Osteoblast (primary cell): Measurements from ENCODE around the gene TTLL7. TPM values are rescaled to one million over a fixed set of nuclear protein-coding genes. Genes with fewer than 3 reads are reported as not detected.

Experiments used
- DNase-seq: peaks from one replicate; pipeline ENCODE4 v3.0.0; 2011; ENCODE audit warnings: low spot score, mixed read lengths; ENCODE audit not compliant: insufficient read length; ENCODE audit errors: missing footprints
- H2AFZ ChIP-seq: 2 replicates; pipeline ENCODE4 v1.6.0; 2011; ENCODE audit warnings: mild to moderate bottlenecking, low read length
- H3K27ac ChIP-seq: 2 replicates; pipeline ENCODE4 v1.5.1; 2011; ENCODE audit warnings: mild to moderate bottlenecking, low read depth, low read length, moderate library complexity
- H3K27me3 ChIP-seq: 2 replicates; pipeline ENCODE4 v1.6.0; 2012; ENCODE audit warnings: mild to moderate bottlenecking, control low read depth, inconsistent platforms, low read length, moderate library complexity; ENCODE audit not compliant: insufficient read depth
- H3K36me3 ChIP-seq: 2 replicates; pipeline ENCODE4 v1.5.1; 2011; ENCODE audit warnings: mild to moderate bottlenecking, low read length, control low read depth, moderate library complexity; ENCODE audit not compliant: insufficient read depth
- H3K4me1 ChIP-seq: 2 replicates; pipeline ENCODE4 v1.5.1; 2011; ENCODE audit warnings: mild to moderate bottlenecking, low read length, control low read depth, moderate library complexity; ENCODE audit not compliant: insufficient read depth
- H3K4me2 ChIP-seq: 2 replicates; pipeline ENCODE4 v1.6.0; 2011; ENCODE audit warnings: mild to moderate bottlenecking, low read length; ENCODE audit not compliant: insufficient read depth
- H3K4me3 ChIP-seq: fragments of 200-600 bp; sonication (generic); 3 replicates; pipeline ENCODE4 v1.5.1; 2012; ENCODE audit warnings: mild to moderate bottlenecking, low read length, inconsistent platforms; ENCODE audit not compliant: insufficient read depth
- H3K79me2 ChIP-seq: 2 replicates; pipeline ENCODE4 v1.6.0; 2012; ENCODE audit warnings: mild to moderate bottlenecking, low read length, control low read depth, inconsistent platforms; ENCODE audit not compliant: insufficient read depth
- H3K9me3 ChIP-seq: 2 replicates; pipeline ENCODE4 v1.5.1; 2011; ENCODE audit warnings: low read depth, low read length, control low read depth
- H4K20me1 ChIP-seq: 2 replicates; pipeline ENCODE4 v1.6.0; 2012; ENCODE audit warnings: mild to moderate bottlenecking, low read length, control low read depth; ENCODE audit not compliant: insufficient read depth
- total RNA-seq: library from RNA; depleted of rRNA; stranded (reverse); fragments of >200 nt; gene quantifications from 2 replicates; pipeline ENCODE4 v1.2.3, GENCODE V29; 2012
- TF ChIP-seq, protein P1 (sequence below): IDR thresholded peaks from 2 replicates; pipeline ENCODE4 v1.5.1; 2011; ENCODE audit warnings: mild to moderate bottlenecking, low read depth, low read length, moderate library complexity; ENCODE audit errors: extremely low read depth

TTLL7 gene, protein sequence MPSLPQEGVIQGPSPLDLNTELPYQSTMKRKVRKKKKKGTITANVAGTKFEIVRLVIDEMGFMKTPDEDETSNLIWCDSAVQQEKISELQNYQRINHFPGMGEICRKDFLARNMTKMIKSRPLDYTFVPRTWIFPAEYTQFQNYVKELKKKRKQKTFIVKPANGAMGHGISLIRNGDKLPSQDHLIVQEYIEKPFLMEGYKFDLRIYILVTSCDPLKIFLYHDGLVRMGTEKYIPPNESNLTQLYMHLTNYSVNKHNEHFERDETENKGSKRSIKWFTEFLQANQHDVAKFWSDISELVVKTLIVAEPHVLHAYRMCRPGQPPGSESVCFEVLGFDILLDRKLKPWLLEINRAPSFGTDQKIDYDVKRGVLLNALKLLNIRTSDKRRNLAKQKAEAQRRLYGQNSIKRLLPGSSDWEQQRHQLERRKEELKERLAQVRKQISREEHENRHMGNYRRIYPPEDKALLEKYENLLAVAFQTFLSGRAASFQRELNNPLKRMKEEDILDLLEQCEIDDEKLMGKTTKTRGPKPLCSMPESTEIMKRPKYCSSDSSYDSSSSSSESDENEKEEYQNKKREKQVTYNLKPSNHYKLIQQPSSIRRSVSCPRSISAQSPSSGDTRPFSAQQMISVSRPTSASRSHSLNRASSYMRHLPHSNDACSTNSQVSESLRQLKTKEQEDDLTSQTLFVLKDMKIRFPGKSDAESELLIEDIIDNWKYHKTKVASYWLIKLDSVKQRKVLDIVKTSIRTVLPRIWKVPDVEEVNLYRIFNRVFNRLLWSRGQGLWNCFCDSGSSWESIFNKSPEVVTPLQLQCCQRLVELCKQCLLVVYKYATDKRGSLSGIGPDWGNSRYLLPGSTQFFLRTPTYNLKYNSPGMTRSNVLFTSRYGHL
- 13.8 and 15.3 TPM in 2 replicates for total RNA-seq

DNA sequence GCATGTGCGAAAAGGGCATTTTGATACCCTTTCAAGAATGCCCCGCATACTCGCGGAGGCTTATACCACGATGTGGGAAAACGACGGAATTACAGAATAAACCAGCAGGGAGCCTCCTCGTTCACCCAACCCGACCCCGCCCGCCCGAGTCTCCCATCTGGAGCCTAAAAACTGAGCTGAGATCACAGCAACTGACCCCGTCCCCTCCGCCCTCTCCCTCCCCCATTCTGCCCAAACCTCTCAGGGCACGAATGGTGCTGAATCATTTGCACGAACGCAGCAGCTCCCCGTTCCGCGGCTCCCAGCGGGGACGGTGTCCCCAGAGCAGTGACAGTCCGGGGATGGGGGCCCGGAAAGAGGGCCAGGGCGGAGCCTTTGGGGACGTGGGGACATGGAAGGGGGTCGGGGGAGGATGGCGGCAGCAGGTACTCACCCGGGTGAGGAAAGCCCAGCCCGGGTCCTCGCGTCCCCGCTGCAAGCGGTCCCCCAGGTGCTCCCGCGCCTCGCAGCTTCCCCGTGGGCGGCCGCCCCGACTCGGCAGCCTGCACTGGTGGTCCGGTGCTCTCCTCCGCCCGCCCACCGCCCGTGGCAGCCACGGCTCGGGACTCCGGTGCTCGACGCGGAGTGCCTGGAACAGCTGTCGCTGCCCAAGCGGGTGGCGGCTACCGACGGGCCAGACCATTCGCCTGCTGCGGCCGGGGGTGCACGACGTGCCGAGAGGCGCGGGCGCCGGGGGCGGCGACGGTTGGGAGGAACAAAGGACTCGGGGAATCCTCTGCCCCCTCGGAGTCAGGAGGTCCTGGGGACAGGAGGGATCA lies at the start of gene TTLL7:
TSS of gene TTLL7 (minus strand) at position 635 of the 818 bp plus-strand sequence. CDS start 46,921 bp downstream, outside the sequence.
- H3K79me2 ChIP-seq: no peaks in the 10 kb centered on the region
- H3K9me3 ChIP-seq: no peaks in the 10 kb centered on the region
- peak; percentile 91 for DNase-seq
- H3K36me3 ChIP-seq: no peaks in the 10 kb centered on the region
- H3K4me3 ChIP-seq: peak within 1 kb of the TSS; percentile 81
- TF ChIP-seq, protein P1, sequence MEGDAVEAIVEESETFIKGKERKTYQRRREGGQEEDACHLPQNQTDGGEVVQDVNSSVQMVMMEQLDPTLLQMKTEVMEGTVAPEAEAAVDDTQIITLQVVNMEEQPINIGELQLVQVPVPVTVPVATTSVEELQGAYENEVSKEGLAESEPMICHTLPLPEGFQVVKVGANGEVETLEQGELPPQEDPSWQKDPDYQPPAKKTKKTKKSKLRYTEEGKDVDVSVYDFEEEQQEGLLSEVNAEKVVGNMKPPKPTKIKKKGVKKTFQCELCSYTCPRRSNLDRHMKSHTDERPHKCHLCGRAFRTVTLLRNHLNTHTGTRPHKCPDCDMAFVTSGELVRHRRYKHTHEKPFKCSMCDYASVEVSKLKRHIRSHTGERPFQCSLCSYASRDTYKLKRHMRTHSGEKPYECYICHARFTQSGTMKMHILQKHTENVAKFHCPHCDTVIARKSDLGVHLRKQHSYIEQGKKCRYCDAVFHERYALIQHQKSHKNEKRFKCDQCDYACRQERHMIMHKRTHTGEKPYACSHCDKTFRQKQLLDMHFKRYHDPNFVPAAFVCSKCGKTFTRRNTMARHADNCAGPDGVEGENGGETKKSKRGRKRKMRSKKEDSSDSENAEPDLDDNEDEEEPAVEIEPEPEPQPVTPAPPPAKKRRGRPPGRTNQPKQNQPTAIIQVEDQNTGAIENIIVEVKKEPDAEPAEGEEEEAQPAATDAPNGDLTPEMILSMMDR: no peak
- H3K27ac ChIP-seq: peak within 1 kb of the TSS; percentile 63
- no peaks in the 10 kb centered on the region for H3K27me3 ChIP-seq
- H3K4me1 ChIP-seq: peaks cover 5% of the 10 kb centered on the region
- H4K20me1 ChIP-seq: no peaks in the 10 kb centered on the region
- peak within 1 kb of the TSS; percentile 88 for H2AFZ ChIP-seq
- H3K4me2 ChIP-seq: peak within 1 kb of the TSS; percentile 85

DNA sequence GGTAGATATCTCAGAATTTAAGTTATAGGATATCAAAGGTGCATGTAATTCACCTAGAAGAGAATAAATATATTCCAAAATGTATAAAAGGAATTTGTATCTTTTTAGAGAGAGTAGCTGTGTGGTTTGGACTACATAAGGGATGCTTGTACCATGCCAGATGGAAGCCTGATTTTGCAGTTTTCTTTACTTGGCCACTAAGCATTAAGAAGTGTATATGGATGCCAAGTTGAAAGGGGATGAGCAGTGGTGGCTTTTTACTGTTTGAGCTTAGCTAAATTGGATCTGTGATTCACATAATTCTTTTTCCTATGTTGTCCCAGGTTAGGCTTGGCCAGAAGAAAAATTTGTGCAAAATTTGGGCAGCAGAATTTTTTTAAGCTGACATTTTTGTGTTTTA lies 43.5 kb upstream of the TTLL7 start:
- TF ChIP-seq, protein P1: no peak
- no peaks in the 10 kb centered on the region for H3K36me3 ChIP-seq
- no peak for DNase-seq
- no peak overlapping the region for H3K4me3 ChIP-seq
- no peaks in the 10 kb centered on the region for H3K9me3 ChIP-seq
- no peak overlapping the region for H3K4me2 ChIP-seq
- no peak overlapping the region for H3K27ac ChIP-seq
- H4K20me1 ChIP-seq: no peaks in the 10 kb centered on the region
- H3K79me2 ChIP-seq: no peaks in the 10 kb centered on the region
- no peak overlapping the region for H2AFZ ChIP-seq
- H3K27me3 ChIP-seq: no peaks in the 10 kb centered on the region
- H3K4me1 ChIP-seq: no peaks in the 10 kb centered on the region

DNA sequence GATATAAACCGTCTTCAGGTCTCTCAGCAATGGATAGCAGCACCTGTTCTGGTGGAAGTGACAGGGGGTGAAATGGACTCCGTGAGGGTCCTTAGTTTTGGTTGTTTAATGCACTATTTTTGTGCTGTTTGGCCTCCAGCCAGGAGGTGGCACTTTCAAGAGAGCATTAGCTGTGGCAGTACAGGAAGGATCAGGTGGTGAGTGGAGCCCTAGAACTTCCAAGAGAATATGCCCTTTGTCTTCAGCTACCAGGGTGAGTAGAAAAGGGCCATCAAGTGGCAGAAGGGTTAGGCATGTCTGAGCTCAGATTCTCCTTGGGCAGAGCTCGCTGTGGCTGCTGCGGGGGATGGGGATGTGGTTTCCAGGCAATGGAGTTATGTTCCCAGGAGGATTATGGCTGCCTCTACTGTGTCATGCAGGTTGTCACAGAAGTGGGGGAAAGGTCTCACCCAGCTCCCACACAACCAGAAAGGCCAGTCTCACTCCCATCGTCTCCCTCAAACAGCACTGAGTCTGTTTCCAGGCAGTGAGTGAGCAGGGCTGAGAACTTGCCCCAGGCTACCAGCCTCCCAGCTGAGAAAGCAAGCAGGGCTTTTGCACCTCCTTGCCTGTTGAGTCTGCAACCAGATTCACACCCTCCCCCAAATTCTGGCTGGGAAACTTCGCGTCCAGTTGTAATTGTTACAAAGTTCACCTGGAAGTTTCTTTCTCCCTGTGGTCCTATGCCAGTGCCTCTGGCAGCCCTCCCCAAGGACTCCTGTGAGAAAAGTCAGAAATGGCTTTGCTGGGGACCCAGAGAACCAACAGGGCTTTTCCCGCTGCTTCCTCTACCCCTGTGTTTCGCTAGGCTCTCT lies 39.1 kb upstream of the TTLL7 start:
- Histone ChIP-seq H3K79me2 (no peaks in the 10 kb centered on the region), H3K4me2 (no peak overlapping the region), H3K27me3 (no peaks in the 10 kb centered on the region), H3K4me3 (no peak overlapping the region), H3K4me1 (no peaks in the 10 kb centered on the region), H2AFZ (no peak overlapping the region), H3K9me3 (no peaks in the 10 kb centered on the region), H3K27ac (no peak overlapping the region), H3K36me3 (no peaks in the 10 kb centered on the region), H4K20me1 (no peaks in the 10 kb centered on the region)
- TF ChIP-seq, protein P1: no peak
- DNase-seq: no peak
